Adrenal gland (tissue), 12 donors: ENCODE data around the gene ZNRF3. TPM values are rescaled to one million over a fixed set of nuclear protein-coding genes. Genes with fewer than 3 reads are reported as not detected.

Experiments
- DNase-seq, 7 donors: peaks; one replicate each; pipeline ENCODE4 v3.0.0-alpha.2; 2019 to 2020
- H3K27ac ChIP-seq, 5 donors: fragments of 200-600 bp; sonication (generic) in 4 of 5; 1 replicate in 3 of 5; 2 replicates in 2 of 5; pipeline versions ENCODE4 v1.5.1 to v1.8.0; 2016 to 2020; ENCODE audit warnings: mild to moderate bottlenecking in 1 of 5
- H3K27me3 ChIP-seq: fragments of 200-600 bp; 2 replicates; pipeline ENCODE4 v1.8.0; 2021
- H3K36me3 ChIP-seq, 2 donors: fragments of 200-600 bp; replicated peaks in 1 of 2; 1 replicate in 1 of 2; 2 replicates in 1 of 2; pipeline versions ENCODE4 v1.5.1 to v1.8.0; 2018 to 2022
- H3K4me1 ChIP-seq, 2 donors: fragments of 200-600 bp; replicated peaks in 1 of 2; 1 replicate in 1 of 2; 2 replicates in 1 of 2; pipeline versions ENCODE4 v1.5.1 to v1.8.0; 2018 to 2021
- H3K4me3 ChIP-seq, 4 donors: fragments of 200-600 bp; sonication (generic) in 3 of 4; one replicate each; pipeline ENCODE4 v1.5.1; 2016 to 2018
- H3K9me3 ChIP-seq, 3 donors: fragments of 200-600 bp; sonication (generic) in 1 of 3; replicated peaks in 1 of 3; 1 replicate in 2 of 3; 2 replicates in 1 of 3; pipeline versions ENCODE4 v1.5.1 to v1.8.0; 2016 to 2021
- CTCF ChIP-seq, 6 experiments: fragments of 450-650 bp in 4 of 6; fragments of 200-600 bp in 2 of 6; sonication (generic) in 1 of 6; IDR thresholded peaks; 1 replicate in 5 of 6; 2 replicates in 1 of 6; pipeline versions ENCODE4 v1.5.1 to v1.8.0; 2016 to 2021; ENCODE audit warnings: antibody characterized with exemption in 6 of 6, mild to moderate bottlenecking in 2 of 6, moderate library complexity in 1 of 6
- POLR2A ChIP-seq, 2 donors: fragments of 450-650 bp; IDR thresholded peaks; one replicate each; pipeline ENCODE4 v1.6.1; 2017; ENCODE audit warnings: antibody characterized with exemption in 2 of 2, mild to moderate bottlenecking in 2 of 2, moderate library complexity in 1 of 2
- WGBS, 4 donors: extraction: QIAGEN DNeasy Blood & Tissue Kit in 2 of 4; methylation state at CpG; one replicate each; pipeline versions ENCODE4 v1.1.5 to v1.1.7; 2013 to 2017; 5-methylcytosine and 5-hydroxymethylcytosine counted together
- intact Hi-C, 2 donors: fragments of 100-400 bp; cut with DNase I; formaldehyde crosslinking; loops; one replicate each; pipeline versions ENCODE4 v1.14.1 to v1.15.0; 2022 to 2023
- polyA plus RNA-seq, 3 donors: library from polyadenylated mRNA; stranded (reverse); fragments of 200-250 nt in 2 of 3; fragments of 350-450 nt in 1 of 3; fragmentation: Illumina TruSeq in 1 of 3; extraction: RNeasy Lipid Tissue Mini Kit (QIAGEN cat#74804) in 1 of 3; gene quantifications; one replicate each; pipeline ENCODE4 v1.2.3, GENCODE V29; 2013 to 2014
- total RNA-seq, 9 donors: library from RNA; depleted of rRNA in 4 of 9; stranded (reverse); fragments of >200 nt in 4 of 9; fragments of 120-200 nt in 1 of 9; fragmentation: NEBNext Ultra II Directional in 1 of 9; extraction: Animal tissue kit (Norgen Biotek cat#: 25700) in 1 of 9; gene quantifications; one replicate each; pipeline versions ENCODE4 v1.1.0 to v1.2.4, GENCODE V29; 2013 to 2023
- donor health status: healthy with polysubstance abuse.
- donor health status: Bipolar disorder and iron deficiency.
- donor health status: DM: yes; HTN: yes; CAD: no.
- donor health status: DM: no; HTN: no; CAD: no.
- donor health status: DM: no; HTN: no; CAD: no.
- donor health status: DM: yes; HTN: yes; CAD: no.

ZNRF3 gene
- total and polyA plus RNA-seq, 12 donors, result 3.1 to 40.9 (median 17.0) TPM

- H3K27ac ChIP-seq, result peak overlapping the region in 4 of 5 donors; percentile 38 to 72 (median 62)
- no peaks in the 10 kb centered on the region for H3K36me3 ChIP-seq
- H3K9me3 ChIP-seq, result no peaks in the 10 kb centered on the region
- peaks cover 20 to 45% of the 10 kb centered on the region in 2 donors for H3K4me1 ChIP-seq
- no peak overlapping the region for H3K4me3 ChIP-seq
- DNase-seq, result peak in 1 of 7 donors; percentile 17
- no peak for TF ChIP-seq POLR2A (IDR thresholded peaks at IDR 0.05)
- TF ChIP-seq CTCF (IDR thresholded peaks at IDR 0.05), result no peak
- no peaks in the 10 kb centered on the region for H3K27me3 ChIP-seq
- intact Hi-C loops, result no loop called here
- 78 to 85% (median 82%) methylated on average over 5 of the region's 5 CpGs for WGBS, 4 donors
Measured at GRCh38 chr22:29009148-29009547, 125.8 kb downstream of the ZNRF3 start.

DNA sequence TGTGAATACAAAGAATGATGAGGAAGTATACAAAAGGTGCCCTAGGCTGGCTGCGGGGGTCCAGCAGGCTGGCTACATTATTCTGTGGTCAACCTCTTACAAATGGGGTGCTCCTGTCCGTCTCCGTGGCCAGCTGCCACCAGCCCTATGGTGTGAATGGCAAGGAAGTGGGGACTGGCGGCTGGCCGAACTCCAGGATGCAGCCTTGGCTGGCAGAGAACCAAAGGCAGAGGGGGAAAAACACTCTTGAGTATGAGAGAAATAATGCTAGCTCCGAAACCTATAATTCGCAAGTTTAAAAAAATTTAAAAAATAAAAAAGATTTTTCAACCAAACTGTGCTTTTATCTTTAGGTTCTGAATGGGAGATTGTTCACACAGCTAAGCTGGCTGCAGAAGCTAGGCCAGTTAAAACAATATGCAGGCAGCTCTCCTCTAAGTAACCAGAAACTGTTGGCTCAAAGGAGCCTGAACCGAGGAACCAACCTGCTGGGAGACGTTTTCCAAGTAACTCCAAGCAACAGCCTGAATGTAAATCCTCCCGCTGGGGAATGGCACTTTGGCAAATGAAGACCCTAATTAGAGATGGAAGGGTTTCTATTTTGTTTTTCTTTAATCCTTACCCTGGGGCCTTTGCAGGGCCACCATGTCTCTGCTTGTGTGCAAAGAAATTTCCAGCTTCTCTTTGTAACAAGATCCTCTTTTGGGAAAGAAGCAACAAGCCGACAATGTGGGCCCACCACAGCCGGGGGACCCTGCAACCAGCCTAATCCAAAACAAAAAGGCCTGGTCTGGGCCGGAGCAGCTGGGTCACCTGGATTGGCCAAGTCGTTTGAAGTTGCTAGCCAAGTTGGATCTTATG, 128.1 kb downstream of the ZNRF3 start:
- peak in 3 of 7 donors; percentile 22 to 49 (median 37) for DNase-seq
- Histone ChIP-seq H3K27ac (peak overlapping the region in 1 of 5 donors; percentile 32), H3K4me3 (no peak overlapping the region), H3K9me3 (no peaks in the 10 kb centered on the region), H3K36me3 (no peaks in the 10 kb centered on the region), H3K27me3 (no peaks in the 10 kb centered on the region), H3K4me1 (peaks cover 6 to 34% of the 10 kb centered on the region in 2 donors)
- intact Hi-C loops, result no loop called here
- TF ChIP-seq CTCF (IDR thresholded peaks at IDR 0.05) (no peak), POLR2A (IDR thresholded peaks at IDR 0.05) (no peak)
- WGBS, 4 donors, result 46 to 64% (median 58%) methylated on average over 14 of the region's 14 CpGs

DNA sequence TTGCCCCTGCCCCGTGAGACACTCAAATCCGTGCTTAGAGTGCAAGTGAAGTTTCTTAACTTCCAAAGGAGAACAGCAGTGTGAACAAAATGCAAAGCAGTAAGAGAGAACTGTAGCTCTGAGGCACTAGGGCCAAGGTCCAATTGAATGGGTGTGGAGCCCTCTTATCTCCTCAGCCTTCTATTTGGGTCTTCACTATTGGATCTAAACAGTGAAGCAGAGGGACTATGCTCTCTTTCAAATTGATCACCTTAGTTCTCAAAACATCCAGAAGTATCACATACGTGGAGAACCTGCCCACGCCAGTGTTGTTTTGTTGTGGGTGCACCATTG, 128.7 kb downstream of the ZNRF3 start:
- no peaks in the 10 kb centered on the region for H3K36me3 ChIP-seq
- H3K27ac ChIP-seq, result no peak overlapping the region
- TF ChIP-seq CTCF (IDR thresholded peaks at IDR 0.05) (no peak), POLR2A (IDR thresholded peaks at IDR 0.05) (no peak)
- intact Hi-C loops, result no loop called here
- no peaks in the 10 kb centered on the region for H3K9me3 ChIP-seq
- H3K4me1 ChIP-seq, result peaks cover 6 to 32% of the 10 kb centered on the region in 2 donors
- 80 to 89% (median 88%) methylated on average over 3 to 4 of the region's 4 CpGs for WGBS, 4 donors
- no peaks in the 10 kb centered on the region for H3K27me3 ChIP-seq
- no peak overlapping the region for H3K4me3 ChIP-seq
- no peak for DNase-seq

DNA sequence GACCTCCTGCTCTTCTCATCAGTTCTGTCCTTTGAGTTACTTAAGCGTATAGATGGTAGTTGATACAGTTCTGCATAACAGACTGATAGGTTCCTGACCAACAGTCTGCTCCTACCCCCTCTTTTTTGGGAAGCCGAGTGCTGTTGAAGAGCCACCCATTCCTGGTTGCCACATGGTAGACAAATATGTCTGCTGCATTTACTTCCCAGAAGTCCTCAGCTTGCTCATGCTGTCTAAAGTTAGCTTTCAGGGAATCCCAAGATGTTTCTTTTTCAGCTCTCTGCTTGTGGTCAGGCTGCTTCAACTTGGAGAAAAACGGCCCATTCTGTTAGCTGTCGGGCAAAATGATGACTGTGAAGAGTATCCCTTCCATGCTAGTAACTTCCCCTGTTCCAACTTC, 129.6 kb downstream of the ZNRF3 start:
- Histone ChIP-seq H3K9me3 (no peaks in the 10 kb centered on the region), H3K27ac (no peak overlapping the region), H3K36me3 (no peaks in the 10 kb centered on the region), H3K4me3 (no peak overlapping the region), H3K27me3 (no peaks in the 10 kb centered on the region), H3K4me1 (peaks cover 6 to 32% of the 10 kb centered on the region in 2 donors)
- no peak for DNase-seq
- WGBS, 4 donors, result 91 to 92% (median 92%) methylated on average over 4 of the region's 4 CpGs
- TF ChIP-seq POLR2A (IDR thresholded peaks at IDR 0.05), result no peak
- no peak for TF ChIP-seq CTCF (IDR thresholded peaks at IDR 0.05)
- intact Hi-C loops, result no loop called here
